Fibroblast of mammary gland (primary cell): ENCODE measurements around the gene TLK2.
A peak's percentile ranks its signal among the peaks of the same experiment; 100 is the strongest.

Experiments used
- DNase-seq: peaks from one replicate; pipeline ENCODE4 v3.0.0-alpha.2; 2010; ENCODE audit warnings: low read depth
- H3K4me3 ChIP-seq: 2 replicates; pipeline ENCODE4 v1.5.1; 2011; ENCODE audit warnings: low read depth, mild to moderate bottlenecking, low read length, moderate library complexity; ENCODE audit not compliant: control insufficient read depth
- TF ChIP-seq, protein P1 (sequence below): conservative IDR thresholded peaks from 2 replicates; pipeline ENCODE4 v1.5.1; 2011; ENCODE audit warnings: low read depth, low read length, inconsistent platforms; ENCODE audit not compliant: control insufficient read depth, insufficient read depth

TLK2 gene

DNA sequence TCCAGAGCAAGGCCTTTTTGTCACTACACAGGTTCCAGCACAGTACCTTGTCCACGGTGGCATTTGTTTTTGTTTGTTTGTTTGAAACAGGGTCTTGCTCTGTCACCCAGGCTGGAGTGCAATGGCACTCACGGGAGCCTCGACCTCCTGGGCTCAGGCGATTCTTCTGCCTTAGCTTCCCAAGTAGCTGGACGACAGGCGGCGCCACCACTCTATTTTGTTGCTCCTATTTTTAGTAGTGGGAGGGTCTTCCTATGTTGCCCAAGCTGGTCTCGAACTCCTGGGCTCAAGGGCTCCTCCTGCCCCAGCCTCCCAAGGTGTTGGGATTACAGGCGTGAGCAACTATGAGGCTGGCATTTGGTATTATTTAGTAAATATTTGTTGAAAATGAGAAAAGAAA, 159.2 kb downstream of the TLK2 start:
- H3K4me3 ChIP-seq = no peak overlapping the region
- DNase-seq = no peak
- TF ChIP-seq, protein P1, sequence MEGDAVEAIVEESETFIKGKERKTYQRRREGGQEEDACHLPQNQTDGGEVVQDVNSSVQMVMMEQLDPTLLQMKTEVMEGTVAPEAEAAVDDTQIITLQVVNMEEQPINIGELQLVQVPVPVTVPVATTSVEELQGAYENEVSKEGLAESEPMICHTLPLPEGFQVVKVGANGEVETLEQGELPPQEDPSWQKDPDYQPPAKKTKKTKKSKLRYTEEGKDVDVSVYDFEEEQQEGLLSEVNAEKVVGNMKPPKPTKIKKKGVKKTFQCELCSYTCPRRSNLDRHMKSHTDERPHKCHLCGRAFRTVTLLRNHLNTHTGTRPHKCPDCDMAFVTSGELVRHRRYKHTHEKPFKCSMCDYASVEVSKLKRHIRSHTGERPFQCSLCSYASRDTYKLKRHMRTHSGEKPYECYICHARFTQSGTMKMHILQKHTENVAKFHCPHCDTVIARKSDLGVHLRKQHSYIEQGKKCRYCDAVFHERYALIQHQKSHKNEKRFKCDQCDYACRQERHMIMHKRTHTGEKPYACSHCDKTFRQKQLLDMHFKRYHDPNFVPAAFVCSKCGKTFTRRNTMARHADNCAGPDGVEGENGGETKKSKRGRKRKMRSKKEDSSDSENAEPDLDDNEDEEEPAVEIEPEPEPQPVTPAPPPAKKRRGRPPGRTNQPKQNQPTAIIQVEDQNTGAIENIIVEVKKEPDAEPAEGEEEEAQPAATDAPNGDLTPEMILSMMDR = peak; percentile 14

DNA sequence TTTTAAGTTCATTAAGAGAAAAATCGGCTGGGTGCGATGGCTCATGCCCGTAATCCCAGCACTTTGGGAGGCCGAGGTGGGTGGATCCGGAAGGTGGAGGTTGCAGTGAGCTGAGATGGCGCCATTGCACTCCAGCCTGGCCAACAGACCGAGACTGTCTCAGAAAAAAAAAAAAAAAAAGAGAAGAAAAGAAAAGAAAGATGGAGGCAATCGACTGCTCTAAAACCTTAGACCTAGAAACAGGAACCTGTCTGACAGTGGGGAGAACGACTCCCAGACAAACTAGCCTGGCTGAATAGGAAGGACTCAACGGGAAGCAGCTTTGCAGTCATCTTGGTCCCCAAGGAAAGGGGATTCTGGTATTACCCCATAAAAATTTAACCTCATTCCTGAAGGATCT, 162.5 kb downstream of the TLK2 start:
- no peak for DNase-seq
- no peak overlapping the region for H3K4me3 ChIP-seq
- TF ChIP-seq, protein P1 = no peak

DNA sequence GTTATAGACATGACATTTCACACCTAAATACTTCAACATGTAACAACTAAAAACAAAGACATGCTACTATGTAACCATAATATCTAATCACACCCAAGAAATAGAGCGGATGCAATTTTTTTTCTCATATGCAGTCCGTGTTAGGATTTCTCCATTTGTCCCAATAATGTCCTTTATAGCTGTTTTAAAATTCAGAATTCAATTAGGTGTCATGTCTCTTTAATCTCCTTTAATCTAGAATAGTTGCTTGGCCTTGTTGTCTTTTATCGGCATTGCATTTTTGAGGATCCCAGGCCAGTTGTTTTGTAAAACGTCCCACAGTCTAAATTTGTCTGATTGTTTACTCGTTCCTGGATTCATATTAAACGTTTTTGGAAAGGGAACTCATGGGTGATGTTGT, 163.3 kb downstream of the TLK2 start:
- DNase-seq = no peak
- TF ChIP-seq, protein P1 = no peak
- H3K4me3 ChIP-seq = no peak overlapping the region

DNA sequence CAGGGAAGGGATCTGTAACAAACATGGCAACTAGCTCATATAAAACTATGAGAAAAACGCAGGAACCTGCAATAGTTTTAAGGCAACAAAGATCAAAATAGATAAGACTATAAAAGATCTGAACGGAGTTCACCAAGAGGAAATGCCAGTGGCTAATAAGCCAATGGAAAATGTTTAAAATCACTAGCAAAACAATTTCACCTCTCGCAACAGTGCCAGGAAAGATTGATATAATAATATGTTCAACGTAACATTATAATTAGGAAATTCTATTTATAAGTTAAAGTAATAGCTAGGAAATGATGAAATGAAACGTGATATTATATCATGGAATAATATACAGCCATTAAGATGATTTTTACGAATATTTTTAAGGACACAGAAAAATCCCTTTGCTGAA, 164.9 kb downstream of the TLK2 start:
- no peak for DNase-seq
- no peak overlapping the region for H3K4me3 ChIP-seq
- TF ChIP-seq, protein P1 = no peak

DNA sequence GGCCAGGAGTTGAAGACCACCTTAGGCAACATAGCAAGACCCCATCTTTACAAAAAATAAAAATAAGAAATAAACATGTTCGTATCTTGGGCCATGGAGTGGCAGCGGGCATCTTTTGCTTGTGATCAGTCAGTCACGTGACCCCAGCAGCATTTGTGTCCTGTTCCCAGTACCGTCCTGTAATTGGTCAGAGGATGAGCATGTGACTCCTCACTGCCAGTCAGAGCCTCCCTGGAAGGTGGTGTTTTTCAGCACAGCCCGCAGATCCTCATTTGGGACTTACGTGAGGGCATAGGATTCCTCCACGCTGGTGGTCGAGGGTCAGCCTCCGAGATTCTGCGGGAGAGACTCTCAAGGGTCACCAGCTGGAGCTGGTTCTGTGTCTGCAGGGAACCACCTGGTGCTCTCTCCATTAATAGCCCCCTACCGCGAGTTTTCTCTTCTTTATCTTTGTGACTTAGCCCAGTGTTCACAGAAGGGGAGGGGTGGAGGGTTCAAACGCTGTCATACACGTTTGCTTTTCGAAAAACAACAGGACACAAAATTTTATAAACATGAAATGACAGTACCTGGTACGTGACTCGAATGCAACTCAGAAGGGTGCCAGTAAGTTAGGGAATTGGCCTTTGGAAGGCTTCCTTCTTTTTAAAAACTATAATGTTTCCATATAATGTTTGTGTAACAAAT, 166.0 kb downstream of the TLK2 start:
- DNase-seq = no peak
- H3K4me3 ChIP-seq = no peak overlapping the region
- TF ChIP-seq, protein P1 = no peak

DNA sequence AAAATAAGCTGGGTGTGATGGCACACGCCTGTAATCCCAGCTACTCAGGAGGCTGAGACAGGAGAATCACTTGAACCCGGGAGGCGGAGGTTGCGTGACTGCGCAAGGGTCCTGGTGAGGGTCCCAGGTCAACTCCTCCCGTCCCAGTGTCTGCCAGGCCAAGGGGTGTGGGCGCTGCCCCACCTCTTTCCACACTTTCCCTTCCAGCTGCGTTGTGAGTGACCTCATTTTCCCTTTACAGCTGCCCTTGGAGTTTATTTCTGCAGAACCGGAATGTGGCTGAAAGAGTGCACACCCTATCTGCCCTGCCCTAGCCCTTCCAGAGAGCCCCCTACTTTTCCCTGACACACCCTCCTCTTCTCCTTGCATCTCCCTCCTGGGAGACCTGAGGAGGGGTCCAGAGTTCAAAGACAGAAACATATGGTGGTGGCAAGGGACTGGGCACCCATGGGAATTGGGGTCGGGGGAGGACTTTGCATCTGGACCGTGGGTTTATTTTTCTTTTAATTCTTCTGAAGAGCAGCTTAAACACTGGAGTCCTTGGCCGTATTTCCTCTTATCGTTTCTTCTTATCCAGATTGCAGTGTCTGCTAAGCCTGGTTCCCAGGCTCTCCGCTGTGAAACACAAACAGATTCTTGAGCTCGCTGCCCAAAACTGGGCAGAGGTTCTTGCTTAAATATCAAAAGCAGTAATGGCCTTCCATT, 169.8 kb downstream of the TLK2 start:
- H3K4me3 ChIP-seq = no peak overlapping the region
- TF ChIP-seq, protein P1 = no peak
- DNase-seq = no peak
